GM18520 (cell line): ENCODE measurements around the gene FXYD7.
"Not testable (repeated sequence)": the region's sequence is repeated elsewhere in the genome, so short reads cannot be mapped to it uniquely, and the experiment has no call there.

Experiments
- ATAC-seq: cut with Tn5 transposase; IDR thresholded peaks from one replicate; pipeline ENCODE4 v1.9.1; 2021; ENCODE audit not compliant: unreplicated experiment

Gene FXYD7, protein sequence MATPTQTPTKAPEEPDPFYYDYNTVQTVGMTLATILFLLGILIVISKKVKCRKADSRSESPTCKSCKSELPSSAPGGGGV

DNA sequence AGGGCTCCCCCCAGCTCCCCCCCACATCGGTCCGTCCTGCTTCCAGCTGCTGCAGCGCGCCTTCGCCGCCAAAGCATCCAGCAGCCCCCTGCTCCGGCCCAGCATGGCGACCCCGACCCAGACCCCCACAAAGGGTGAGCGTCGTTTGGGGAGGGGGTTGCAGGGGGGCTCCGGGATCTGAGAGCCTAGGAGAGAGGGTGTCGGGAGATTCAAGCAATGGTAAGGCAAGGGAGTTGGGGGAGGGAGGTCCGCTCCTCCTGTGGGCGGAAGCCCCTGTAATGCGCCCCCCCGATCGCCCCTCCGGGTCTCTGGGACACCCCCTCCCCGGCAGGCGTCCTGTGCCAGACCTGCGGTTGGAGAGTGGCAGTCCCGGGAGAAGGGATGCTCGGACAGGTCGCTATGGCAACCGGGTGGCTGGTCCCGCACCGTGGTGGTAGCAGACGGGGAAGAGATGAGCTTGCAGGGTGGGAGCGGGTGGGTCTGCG, at the start of gene FXYD7:
Gene FXYD7, plus strand, starts transcription at position 25 of the 485 bp plus-strand sequence. Its CDS starts 79 bp downstream, at position 104.
- no peak for ATAC-seq

DNA sequence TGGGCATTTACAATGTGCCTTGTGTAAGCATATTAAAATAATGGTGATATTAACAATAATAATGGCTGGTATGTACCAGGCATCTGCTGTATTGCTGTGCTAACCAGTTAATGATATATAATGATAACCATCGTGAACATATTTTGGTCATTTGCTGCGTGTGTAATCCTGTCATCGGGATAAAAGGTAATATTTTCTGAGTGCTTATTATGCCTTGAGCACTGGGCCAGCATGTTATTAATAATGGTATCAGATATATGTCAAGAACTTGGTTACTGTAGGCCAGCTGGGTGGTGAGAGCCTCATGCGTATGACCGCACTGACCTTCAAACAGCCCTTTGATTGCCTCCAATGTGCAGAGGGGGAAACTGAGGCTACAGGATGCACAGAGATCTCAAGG, 49.6 kb upstream of the FXYD7 start:
- ATAC-seq, result no peak

DNA sequence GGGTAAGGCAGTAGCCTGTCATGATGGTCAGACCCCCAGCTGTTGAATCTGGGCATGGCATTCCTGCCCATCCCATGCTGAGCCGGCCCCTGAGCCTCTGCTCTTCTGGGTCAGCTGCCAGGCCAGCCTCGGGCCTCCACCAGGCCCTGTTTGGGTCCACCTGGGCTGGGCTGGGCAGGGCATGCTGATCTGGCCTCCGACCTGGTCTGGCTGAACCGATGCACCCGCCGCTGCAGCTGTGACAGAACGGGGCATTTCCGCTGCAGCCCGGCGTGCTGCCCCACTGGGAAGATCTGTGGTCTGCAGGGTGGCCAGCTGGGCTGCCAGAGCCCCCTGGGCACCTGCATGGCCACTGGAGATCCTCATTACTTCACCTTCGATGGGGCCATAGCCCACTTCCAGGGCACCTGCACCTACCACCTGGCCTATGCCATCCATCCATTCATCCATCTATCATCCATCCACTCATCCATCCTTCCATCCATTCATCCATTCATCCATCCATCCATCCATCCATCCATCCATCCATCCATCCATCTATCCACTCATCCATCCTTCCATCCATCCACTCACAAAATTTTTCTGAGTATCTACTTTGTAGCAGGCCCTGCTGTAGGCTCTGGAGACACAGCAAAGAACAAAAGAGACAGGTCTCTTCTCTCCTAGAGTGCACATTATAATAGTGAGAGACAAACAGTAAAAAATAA, 49.0 kb upstream of the FXYD7 start:
- no peak for ATAC-seq

DNA sequence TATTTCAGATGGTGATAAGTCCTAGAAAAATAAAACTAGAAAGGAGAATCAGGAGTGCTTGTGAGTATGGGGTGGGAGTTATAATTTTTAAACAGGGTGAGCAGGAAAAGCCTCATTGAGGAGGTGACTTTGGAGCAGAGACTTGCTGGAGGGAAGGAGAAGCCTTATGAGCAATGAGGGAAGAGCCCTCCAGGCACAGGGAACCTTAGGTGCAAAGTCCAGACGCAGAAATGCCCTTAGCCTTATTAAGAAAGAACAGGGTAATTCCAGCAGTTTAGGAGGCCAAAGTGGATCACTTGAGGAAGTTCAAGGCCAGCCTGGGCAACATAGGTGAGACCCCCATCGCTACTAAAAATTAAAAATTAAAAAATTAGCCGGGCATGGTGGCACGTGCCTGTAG, 48.4 kb upstream of the FXYD7 start:
- ATAC-seq, result no peak

DNA sequence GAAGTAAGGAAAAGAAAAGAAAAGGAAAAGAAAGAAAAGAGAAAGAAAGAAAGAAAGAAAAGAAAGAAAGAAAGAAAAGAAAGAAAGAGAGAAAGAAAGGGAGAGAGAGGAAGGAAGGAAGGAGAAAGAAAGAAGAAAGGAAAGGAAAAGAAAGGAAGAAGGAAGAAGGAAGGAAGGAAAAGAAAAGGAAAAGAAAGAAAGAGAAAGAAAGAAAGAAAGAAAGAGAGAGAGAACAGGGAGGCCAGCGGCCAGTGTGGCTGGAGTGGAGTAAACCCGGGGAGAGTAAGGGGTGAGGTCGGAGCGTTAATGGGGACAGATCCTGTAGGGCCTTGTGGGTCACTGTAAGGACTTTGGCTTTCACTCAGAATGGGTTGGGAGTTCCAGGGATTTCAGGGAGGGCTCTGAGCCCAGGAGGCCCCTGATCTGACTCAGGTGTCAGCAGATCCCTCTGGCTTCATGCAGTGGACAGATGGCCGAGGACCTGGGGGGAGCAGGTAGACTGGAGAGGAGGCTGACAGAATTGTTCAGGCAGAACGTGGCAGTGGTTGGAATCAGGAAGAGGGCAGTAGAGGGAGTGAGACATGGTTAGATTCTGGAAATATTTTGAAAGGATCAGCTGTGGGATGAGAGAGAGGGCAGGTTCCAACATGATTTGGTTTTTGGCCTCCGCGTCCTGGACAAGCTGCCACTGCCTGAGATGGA, 47.2 kb upstream of the FXYD7 start:
- ATAC-seq, result no peak

DNA sequence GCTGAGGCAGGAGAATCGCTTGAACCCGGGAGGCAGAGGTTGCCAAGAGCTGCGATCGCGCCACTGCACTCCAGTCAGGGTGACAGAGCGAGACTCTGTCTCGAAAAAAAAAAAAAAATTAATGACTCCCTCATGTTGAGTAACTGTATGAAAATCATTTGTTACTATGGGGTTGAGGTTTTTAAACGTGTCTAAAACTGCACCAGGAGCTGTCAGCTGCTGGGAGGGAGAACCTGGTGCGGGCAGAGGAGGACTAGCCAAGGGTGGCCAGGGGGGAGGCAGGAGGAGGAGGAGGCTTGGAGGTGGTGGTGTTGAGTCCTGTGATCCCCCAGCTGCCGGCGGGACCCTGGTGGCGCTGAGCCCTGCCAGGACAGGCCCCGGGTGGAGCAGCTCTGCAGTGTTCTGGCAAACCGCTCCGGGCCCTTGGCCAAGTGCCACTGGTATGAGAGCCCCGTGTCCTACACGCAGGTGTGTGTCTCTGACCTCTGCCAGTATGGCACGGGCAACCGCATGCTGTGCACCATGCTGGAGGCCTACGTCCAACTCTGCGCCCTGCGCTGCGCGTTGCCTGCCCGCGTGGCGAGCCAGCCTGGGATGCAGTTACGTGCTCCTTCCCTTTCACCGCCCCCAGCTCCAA, 44.5 kb upstream of the FXYD7 start:
- no peak for ATAC-seq

DNA sequence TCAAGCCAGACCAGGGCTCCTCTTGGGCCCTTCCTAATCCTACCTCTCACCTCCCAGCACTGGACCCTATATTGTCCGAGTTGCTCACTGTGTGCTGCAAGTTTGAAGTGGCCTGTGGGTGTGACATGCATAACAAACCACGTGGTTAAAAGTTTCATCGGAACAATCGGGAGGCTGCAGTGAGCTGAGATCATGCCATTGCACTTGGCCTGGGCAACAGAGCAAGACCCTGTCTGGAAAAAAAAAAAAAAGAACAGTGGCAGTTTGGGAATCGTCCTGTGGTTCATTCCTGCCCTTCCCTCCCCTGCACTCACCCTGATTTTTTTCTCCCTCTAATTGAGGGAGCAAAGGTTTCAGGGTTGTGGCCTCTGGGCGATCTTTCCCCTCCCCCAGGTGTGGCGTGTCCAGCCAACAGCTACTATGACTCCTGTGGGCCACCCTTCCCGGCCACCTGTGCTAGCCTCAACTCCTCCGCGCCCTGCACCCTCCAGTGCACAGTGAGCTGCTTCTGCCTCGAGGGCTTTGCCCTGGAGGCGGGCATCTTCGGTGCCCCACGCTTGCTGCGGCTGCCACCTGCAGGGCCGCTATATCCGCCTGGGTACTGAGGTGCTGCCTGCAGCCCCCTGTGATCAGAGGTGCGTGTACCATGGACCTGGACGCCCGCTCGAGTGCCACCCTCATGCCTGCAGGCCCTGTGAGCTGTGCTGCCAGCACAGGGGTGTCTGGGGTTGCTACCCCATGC, 43.7 kb upstream of the FXYD7 start:
- ATAC-seq, result no peak

DNA sequence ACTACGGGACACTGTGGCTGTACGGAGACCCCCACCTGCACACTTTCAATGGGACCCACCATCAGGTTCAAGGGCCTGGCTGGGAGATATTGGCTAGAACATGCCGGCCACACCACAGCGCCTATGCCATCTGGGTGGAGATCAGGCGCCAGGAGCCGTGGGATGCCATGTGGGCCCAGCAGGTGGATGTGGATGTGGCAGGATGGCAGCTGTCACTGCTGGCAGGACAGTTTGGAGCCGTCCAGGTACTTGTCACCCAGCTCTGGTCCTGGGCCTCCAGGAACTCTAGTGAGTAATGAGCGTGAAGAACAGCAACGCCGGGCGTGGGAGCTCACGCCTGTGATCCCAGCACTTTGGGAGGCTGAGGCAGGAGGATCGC, 43.2 kb upstream of the FXYD7 start:
- no peak for ATAC-seq

DNA sequence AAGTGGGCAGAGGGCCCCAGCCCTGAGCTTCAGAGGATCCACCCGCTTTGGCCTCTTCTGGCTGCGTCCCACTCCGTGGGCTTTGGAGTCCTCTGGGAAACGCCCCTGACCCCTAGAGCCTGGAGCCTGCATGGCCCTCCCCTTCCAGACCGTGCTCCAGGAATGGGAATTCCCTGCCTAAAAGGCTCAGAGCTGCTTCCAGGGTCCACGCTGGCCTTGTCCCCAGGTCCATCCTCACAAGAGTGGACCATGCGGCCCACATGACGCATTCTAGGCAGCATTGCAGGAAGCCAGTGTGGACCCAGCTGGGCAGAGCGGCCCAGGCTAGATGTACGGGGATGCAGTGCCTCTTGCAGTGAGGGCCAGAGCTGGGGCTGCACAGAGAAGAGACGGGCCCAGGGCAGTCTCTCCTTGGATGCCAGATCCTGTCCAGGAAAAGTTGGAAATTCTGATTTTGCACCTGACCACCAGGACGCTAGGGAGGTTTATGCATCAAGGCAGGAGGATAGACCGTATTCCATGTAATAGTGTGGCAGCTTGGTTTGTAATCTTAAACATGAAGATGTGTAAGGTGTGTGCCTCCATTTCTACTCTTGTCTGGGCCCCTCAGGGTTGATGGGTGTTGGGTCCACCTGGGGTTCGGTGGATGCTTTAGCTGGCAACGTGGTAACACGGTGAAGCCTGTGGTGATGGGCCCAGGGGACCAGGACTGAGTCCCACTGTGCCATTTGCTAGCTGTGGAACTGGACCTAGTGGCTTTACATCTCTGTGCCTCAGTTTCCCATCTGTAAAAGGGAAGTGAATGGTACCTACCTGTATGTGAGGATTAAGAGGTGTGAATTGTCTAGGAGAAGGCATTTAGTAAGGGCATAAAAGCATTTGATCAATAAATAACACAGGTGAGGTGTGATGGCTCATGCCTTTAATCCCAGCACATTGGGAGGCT, 42.2 kb upstream of the FXYD7 start:
- no peak for ATAC-seq

DNA sequence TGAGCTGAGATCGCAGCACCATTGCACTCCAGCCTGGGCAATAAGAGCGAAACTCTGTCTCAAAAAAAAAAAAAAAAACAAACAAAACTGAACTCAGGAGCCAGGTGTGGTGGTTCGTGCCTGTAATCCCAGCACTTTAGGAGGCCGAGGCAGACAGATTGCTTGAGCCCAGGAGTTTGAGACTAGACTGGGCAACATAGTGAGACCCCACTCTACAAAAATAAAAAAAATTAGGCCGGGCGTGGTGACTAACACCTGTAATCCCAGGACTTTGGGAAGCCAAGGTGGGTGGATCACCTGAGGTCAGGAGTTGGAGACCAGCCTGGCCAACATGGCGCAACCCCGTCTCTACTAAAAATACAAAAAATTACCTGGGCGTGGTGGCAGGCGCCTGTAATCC, 41.1 kb upstream of the FXYD7 start:
- not testable (repeated sequence) for ATAC-seq

DNA sequence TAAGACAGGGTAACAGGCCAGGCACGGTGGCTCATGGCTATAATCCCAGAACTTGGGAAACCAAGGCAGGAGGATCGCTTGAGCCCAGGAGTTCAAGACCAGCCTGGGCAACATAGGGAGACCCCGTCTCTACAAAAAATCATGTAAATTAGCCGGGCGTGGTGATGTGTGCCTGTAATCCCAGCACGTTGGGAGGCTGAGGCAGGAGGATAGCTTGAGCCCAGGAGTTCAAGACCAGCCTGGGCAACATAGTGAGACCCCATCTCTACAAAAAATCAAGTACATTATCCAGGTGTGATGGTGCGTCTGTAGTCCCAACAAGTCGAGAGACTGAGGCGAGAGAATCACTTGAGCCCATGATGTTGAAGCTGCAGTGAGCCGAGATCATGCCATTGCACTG, 39.4 kb upstream of the FXYD7 start:
- ATAC-seq, result not testable (repeated sequence)

DNA sequence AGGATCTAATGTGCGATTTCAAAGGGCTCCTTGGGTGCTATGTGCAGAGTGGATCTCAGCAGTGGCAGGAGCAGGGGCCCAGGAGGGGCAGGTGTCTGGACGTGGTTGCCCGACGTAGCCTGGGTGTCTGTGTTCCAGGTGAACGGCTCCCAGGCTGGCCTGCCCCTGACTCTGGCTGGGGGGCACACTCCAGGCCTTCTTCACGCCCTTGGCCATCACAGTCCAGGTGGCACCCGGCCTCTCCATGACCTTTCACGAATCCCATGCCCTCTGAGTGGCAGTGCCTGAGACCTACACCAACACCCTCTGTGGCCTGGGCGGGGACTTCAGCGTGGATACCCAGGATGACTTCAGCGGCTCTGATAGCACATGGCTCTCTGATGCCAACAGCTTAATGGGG, 38.7 kb upstream of the FXYD7 start:
- no peak for ATAC-seq

DNA sequence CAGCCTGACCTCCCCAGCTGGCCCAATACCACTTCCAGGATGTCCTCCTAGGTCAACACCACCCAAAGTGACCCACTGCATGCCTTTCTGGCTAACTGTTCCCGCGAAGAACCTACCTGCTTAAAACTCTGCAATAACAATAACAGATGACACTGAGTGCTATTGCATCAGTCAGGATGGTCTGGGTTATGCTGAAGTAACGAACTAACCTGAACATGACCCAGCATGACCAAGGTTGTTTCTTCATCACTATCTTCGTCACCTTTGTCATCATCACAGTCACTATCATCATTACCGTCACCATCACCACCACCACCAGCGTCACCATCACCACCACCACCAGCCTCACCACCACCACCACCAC, 38.0 kb upstream of the FXYD7 start:
- ATAC-seq, result no peak

DNA sequence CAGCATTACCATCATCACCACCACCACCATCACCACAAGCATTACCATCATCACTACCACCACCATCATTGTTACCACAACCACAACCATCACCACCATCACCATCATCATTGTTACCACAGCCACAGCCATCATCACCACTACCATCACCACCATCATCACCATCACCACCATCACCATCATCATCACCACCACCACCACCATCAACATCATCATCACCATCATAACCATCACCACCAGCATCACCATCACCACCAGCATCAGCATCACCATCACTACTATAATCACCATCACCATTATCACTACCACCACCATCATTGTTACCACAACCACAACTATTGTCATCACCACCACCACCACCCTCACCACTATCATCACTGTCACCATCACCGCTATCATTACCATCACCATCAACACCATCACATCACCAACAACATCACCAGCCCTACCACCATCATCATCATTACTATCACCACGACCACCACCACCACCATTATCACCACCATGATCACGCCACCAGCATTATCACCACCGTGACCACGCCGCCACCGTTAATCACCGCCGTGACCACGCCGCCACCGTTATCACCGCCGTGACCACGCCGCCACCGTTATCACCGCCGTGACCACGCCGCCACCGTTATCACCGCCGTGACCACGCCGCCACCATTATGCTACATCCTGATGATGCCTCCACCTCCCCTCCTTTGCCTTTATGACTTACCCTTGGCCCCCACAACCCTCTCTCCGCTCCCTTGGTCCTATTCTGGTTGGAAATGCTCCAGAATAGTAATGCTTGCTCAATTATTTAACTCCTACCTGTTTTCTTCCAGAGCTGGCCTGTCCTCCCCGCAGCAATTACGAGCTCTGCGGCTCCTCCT, 37.4 kb upstream of the FXYD7 start:
- ATAC-seq, result no peak

DNA sequence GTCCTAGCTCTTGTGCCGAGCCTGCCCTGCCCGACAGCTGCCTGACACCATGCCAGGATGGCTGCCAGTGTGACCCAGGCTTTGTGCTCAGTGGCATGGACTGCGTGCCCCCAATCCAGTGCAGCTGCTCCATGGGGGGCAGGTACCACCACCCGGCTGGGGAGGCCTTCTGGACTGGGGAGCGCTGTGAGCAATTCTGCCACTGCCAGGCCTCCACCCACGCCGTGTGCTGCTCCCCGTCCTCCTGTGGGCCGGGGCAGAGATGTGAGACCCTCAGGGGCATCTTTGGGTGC, 36.8 kb upstream of the FXYD7 start:
- no peak for ATAC-seq

DNA sequence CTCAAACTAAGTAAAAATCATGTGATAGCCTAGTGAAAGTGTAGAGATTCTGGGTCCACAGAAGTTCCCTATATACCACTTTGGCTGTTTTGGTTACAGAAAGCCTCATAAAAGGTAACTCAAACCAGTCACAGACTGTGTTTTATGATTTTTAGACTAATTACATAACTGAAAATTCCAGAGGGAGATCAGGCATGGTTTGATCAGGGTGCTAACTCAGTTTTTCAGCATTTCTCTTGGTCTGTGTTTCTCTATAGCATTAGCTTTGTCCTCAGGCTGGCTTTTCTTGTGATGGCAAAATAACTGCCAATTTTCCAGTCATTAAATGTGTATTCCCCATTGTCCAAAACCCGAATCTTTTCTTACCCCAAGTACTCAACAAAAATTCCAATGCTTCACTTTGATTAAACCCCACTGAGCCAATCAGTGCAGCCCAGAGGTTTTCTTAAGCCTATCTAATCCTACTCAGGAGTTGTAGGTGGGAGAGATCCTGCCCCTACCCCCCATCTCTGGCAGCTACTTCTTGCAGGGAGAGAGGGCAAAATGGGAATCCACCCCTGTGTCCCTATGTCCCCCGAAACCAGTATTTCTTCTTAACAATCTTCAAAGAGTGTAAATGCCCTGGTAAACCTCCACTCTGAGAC, 36.0 kb upstream of the FXYD7 start:
- ATAC-seq, result no peak

DNA sequence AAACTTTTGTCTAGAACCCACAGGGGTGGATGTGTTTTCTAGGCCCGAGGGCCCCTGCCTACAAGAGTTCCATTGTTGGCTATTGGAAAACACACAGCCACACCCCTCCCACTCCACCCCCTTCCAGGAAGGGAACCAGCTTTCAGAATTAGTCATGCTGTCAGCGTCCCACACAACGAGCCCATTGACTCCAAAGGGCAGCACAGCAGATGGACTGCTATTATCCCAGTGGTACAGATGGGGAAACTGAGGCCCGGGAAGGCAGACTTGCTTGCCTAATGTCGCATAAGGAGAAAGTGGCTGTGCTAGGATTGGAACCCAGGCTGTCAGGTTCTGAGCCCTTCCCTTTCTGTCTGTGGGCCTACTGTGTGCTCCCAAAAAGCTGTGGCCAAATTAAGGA, 35.5 kb upstream of the FXYD7 start:
- ATAC-seq, result no peak

DNA sequence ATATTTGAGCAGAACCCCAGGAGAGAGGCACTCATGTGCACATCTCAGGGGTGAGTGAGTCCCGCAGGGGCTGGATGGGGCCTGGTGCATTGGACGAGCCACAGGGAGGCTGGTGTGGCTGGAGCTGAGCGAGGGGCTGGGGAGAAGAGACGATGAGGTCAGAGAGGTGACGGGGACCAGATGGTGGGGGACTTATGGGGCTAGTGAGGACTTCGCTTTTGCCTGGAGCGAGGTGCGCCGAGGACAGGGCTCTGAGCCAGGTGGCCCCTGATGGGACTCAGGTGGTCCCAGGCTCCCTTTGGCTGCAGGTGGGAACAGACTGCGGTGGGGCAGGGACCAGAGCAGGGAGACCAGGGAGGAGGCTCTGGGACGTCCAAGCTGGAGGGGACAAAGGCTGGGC, 34.3 kb upstream of the FXYD7 start:
- ATAC-seq, result no peak
